BE2C (cell line): ENCODE measurements around the gene PLEKHG2.

Experiments used
- DNase-seq: peaks from one replicate; pipeline ENCODE4 v3.0.0-alpha.2; 2020
- H3K27me3 ChIP-seq: fragments of 250-450 bp; sonication (Bioruptor Pico); 2 replicates; pipeline ENCODE4 v1.5.1; 2020; ENCODE audit warnings: mild to moderate bottlenecking
- H3K36me3 ChIP-seq: fragments of 250-450 bp; sonication (Bioruptor Pico); 2 replicates; pipeline ENCODE4 v1.5.1; 2020; ENCODE audit warnings: mild to moderate bottlenecking
- H3K4me1 ChIP-seq: fragments of 250-450 bp; sonication (Bioruptor Pico); 2 replicates; pipeline ENCODE4 v1.5.1; 2020
- H3K4me3 ChIP-seq: 2 replicates; pipeline ENCODE4 v1.5.1; 2011; ENCODE audit warnings: low read depth, low read length
- H3K9me3 ChIP-seq: fragments of 250-450 bp; sonication (Bioruptor Pico); 2 replicates; pipeline ENCODE4 v1.5.1; 2020
- CTCF ChIP-seq: IDR thresholded peaks from 2 replicates; pipeline ENCODE4 v1.5.1; 2012; ENCODE audit warnings: mild to moderate bottlenecking, low read depth, low read length

The PLEKHG2 gene

GRCh38 chr19:39438270-39438934 lies 25.9 kb downstream of the PLEKHG2 start:
- Histone ChIP-seq H3K36me3 (peaks cover 22% of the 10 kb centered on the region), H3K27me3 (no peaks in the 10 kb centered on the region), H3K9me3 (no peaks in the 10 kb centered on the region), H3K4me3 (no peak overlapping the region), H3K4me1 (peaks cover 3% of the 10 kb centered on the region; the same call in 1 of the 2 replicates)
- DNase-seq = no peak
- TF ChIP-seq CTCF = no peak

GRCh38 chr19:39444598-39445195 lies 32.2 kb downstream of the PLEKHG2 start:
- H3K4me1 ChIP-seq = no peaks in the 10 kb centered on the region; the same call in 1 of the 2 replicates
- peaks cover 22% of the 10 kb centered on the region for H3K36me3 ChIP-seq
- no peak for TF ChIP-seq CTCF
- no peak for DNase-seq
- H3K9me3 ChIP-seq = no peaks in the 10 kb centered on the region
- H3K27me3 ChIP-seq = no peaks in the 10 kb centered on the region
- H3K4me3 ChIP-seq = peak overlapping the region; percentile 98

- peaks cover 25% of the 10 kb centered on the region for H3K36me3 ChIP-seq
- H3K9me3 ChIP-seq = no peaks in the 10 kb centered on the region
- peak within 1 kb of the TSS; percentile 98 for H3K4me3 ChIP-seq
- no peaks in the 10 kb centered on the region for H3K27me3 ChIP-seq
- TF ChIP-seq CTCF = no peak
- no peaks in the 10 kb centered on the region for H3K4me1 ChIP-seq
- DNase-seq = peak; percentile 98
These were observed 33.0 kb downstream of the PLEKHG2 start, which contains the start of gene SUPT5H for GRCh38 chr19:39445196-39446111. Gene SUPT5H (plus strand): TSS chr19:39445582. CDS start chr19:39445891, 309 bp downstream.

GRCh38 chr19:39446365-39447084 lies 34.1 kb downstream of the PLEKHG2 start:
- TF ChIP-seq CTCF = no peak
- no peaks in the 10 kb centered on the region for H3K9me3 ChIP-seq
- H3K36me3 ChIP-seq = peaks cover 29% of the 10 kb centered on the region
- H3K27me3 ChIP-seq = no peaks in the 10 kb centered on the region
- no peaks in the 10 kb centered on the region for H3K4me1 ChIP-seq
- H3K4me3 ChIP-seq = peak overlapping the region; percentile 98
- DNase-seq = no peak

GRCh38 chr19:39448271-39448670 lies 35.8 kb downstream of the PLEKHG2 start:
- no peaks in the 10 kb centered on the region for H3K9me3 ChIP-seq
- H3K36me3 ChIP-seq = peaks cover 40% of the 10 kb centered on the region
- H3K4me3 ChIP-seq = no peak overlapping the region
- no peak for TF ChIP-seq CTCF
- H3K27me3 ChIP-seq = no peaks in the 10 kb centered on the region
- no peaks in the 10 kb centered on the region for H3K4me1 ChIP-seq
- no peak for DNase-seq
